Liver (tissue), 3 donors: ENCODE measurements around the gene NR0B1.

Experiments used
- ATF3 ChIP-seq: IDR thresholded peaks from 2 replicates; pipeline ENCODE4 v1.6.1; 2016; ENCODE audit warnings: antibody characterized with exemption
- CTCF ChIP-seq: fragments of 150-350 bp; IDR thresholded peaks from 2 replicates; pipeline ENCODE4 v1.5.1; 2017; ENCODE audit warnings: improper control_type of control experiment, low read depth, low read length; ENCODE audit not compliant: missing input control
- EGR1 ChIP-seq, 2 donors: IDR thresholded peaks; 2 replicates each; pipeline ENCODE4 v1.6.1; 2016 to 2018; ENCODE audit warnings: antibody characterized with exemption in 2 of 2, low read depth in 2 of 2
- FOXA2 ChIP-seq: IDR thresholded peaks from 2 replicates; pipeline ENCODE4 v1.6.1; 2016; ENCODE audit warnings: antibody characterized with exemption
- GABPA ChIP-seq, 2 donors: IDR thresholded peaks in 1 of 2; conservative IDR thresholded peaks in 1 of 2; 2 replicates each; pipeline ENCODE4 v1.6.1; 2016; ENCODE audit warnings: antibody characterized with exemption in 2 of 2, mild to moderate bottlenecking in 1 of 2, moderate library complexity in 1 of 2
- MAX ChIP-seq: IDR thresholded peaks from 2 replicates; pipeline ENCODE4 v1.6.1; 2016; ENCODE audit warnings: antibody characterized with exemption
- RXRA ChIP-seq, 2 donors: IDR thresholded peaks; 2 replicates each; pipeline ENCODE4 v1.6.1; 2017 to 2018; ENCODE audit warnings: antibody characterized with exemption in 2 of 2, mild to moderate bottlenecking in 1 of 2
- TAF1 ChIP-seq: conservative IDR thresholded peaks from 2 replicates; pipeline ENCODE4 v1.6.1; 2016; ENCODE audit warnings: antibody characterized with exemption, mild to moderate bottlenecking
- YY1 ChIP-seq: IDR thresholded peaks from 2 replicates; pipeline ENCODE4 v1.6.1; 2016; ENCODE audit warnings: antibody characterized with exemption, mild to moderate bottlenecking
- donor health status: healthy.
- donor health status: healthy.

- TF ChIP-seq CTCF (no peak), MAX (no peak), GABPA (IDR thresholded peaks at IDR 0.05 in 1 of 2, conservative IDR thresholded peaks at IDR 0.05 in 1 of 2) (no peak), YY1 (no peak), ATF3 (no peak), FOXA2 (no peak), RXRA (IDR thresholded peaks at IDR 0.05) (no peak), EGR1 (IDR thresholded peaks at IDR 0.05; ENCODE audit: low read depth in 2 of 2) (no peak), TAF1 (no peak)
Observed at GRCh38 chrX:30282527-30282926, 26.7 kb downstream of the NR0B1 start.
